Stimulated activated CD4-positive, alpha-beta T cell treated with anti-CD3 and anti-CD28 coated beads, Interleukin-15, amount 100 ng/mL, for 1 hour (primary cell): Measurements from ENCODE around the gene ZNF609.

Source experiments
- DNase-seq, 2 donors: peaks; one replicate each; pipeline ENCODE4 v3.0.0-alpha.2; 2020; ENCODE audit warnings: low read depth in 1 of 2, low spot score in 1 of 2

Gene ZNF609

GRCh38 chr15:64502551-64502950 lies 42.2 kb downstream of the ZNF609 start:
- DNase-seq = no peak

- DNase-seq = no peak
These were observed 42.8 kb downstream of the ZNF609 start for GRCh38 chr15:64503197-64503596.

- DNase-seq = no peak
These were observed 43.3 kb downstream of the ZNF609 start for GRCh38 chr15:64503640-64504039.

- no peak for DNase-seq
These were observed 47.0 kb downstream of the ZNF609 start for GRCh38 chr15:64507293-64507802.

- DNase-seq = no peak
These were observed 47.5 kb downstream of the ZNF609 start for GRCh38 chr15:64507845-64508244.

- DNase-seq = no peak
These were observed 53.4 kb downstream of the ZNF609 start for GRCh38 chr15:64513823-64514222.

GRCh38 chr15:64515196-64515595 lies 54.8 kb downstream of the ZNF609 start:
- no peak for DNase-seq

- DNase-seq = no peak
These were observed 55.4 kb downstream of the ZNF609 start for GRCh38 chr15:64515825-64516224.

GRCh38 chr15:64519897-64520296 lies 59.5 kb downstream of the ZNF609 start:
- DNase-seq = no peak

- no peak for DNase-seq
These were observed 60.8 kb downstream of the ZNF609 start for GRCh38 chr15:64521201-64521600.

GRCh38 chr15:64521726-64522164 lies 61.4 kb downstream of the ZNF609 start:
- DNase-seq = no peak

- DNase-seq = no peak
These were observed 61.9 kb downstream of the ZNF609 start for GRCh38 chr15:64522226-64522823.

GRCh38 chr15:64523240-64523639 lies 62.9 kb downstream of the ZNF609 start:
- no peak for DNase-seq

- DNase-seq = no peak
These were observed 64.4 kb downstream of the ZNF609 start for GRCh38 chr15:64524778-64525177.

- DNase-seq = no peak
These were observed 65.6 kb downstream of the ZNF609 start for GRCh38 chr15:64525828-64526530.

GRCh38 chr15:64527263-64527984 lies 67.0 kb downstream of the ZNF609 start:
- DNase-seq = no peak

GRCh38 chr15:64528871-64529270 lies 68.5 kb downstream of the ZNF609 start:
- no peak for DNase-seq

- DNase-seq = no peak
These were observed 70.1 kb downstream of the ZNF609 start for GRCh38 chr15:64530472-64530871.

GRCh38 chr15:64530918-64531317 lies 70.5 kb downstream of the ZNF609 start:
- no peak for DNase-seq

GRCh38 chr15:64532521-64533315 lies 72.3 kb downstream of the ZNF609 start:
- DNase-seq = no peak
